Upper lobe of left lung (tissue), 4 donors: Measurements from ENCODE around the gene CDR2.

ENCODE experiments used
- EP300 ChIP-seq, 4 donors: sonication (generic); formaldehyde crosslinking; IDR thresholded peaks; one replicate each; pipeline ENCODE4 v1.5.1; 2017; ENCODE audit warnings: antibody characterized with exemption in 4 of 4, control low read depth in 2 of 4
- POLR2A ChIP-seq, 4 donors: fragments of 450-650 bp; IDR thresholded peaks; one replicate each; pipeline ENCODE4 v1.5.1; 2016 to 2017; ENCODE audit warnings: antibody characterized with exemption in 4 of 4, mild to moderate bottlenecking in 2 of 4
- POLR2AphosphoS5 ChIP-seq, 2 donors: sonication (generic); formaldehyde crosslinking; IDR thresholded peaks; one replicate each; pipeline ENCODE4 v1.5.1; 2017; ENCODE audit warnings: antibody characterized with exemption in 2 of 2

DNA sequence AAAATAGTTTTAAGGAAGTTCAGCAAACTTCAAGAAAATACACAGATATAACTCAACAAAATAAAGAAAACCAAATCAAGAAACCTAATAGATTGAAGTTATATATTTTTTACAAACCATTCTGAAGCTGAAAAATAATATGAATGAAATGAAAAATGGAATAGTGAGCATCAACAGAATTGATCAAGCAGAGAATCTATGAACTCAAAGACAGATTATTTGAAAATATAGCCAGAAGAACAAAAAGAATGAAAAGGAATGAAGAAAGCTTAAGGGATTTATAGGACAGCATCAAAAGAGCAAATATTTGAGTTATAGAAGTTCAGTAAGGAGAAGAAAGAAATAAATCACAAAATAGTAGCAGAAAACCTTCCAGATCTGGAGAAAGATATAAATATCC, 37.8 kb downstream of the CDR2 start:
- TF ChIP-seq POLR2A (IDR thresholded peaks at IDR 0.05), result no peak
- no peak for TF ChIP-seq EP300 (IDR thresholded peaks at IDR 0.05)
- TF ChIP-seq POLR2AphosphoS5 (IDR thresholded peaks at IDR 0.05), result no peak
